Tibial nerve (tissue), 4 donors: ENCODE measurements around the gene ACTL6B. TPM values are rescaled to one million over a fixed set of nuclear protein-coding genes. Genes with fewer than 3 reads are reported as not detected.
A peak's percentile ranks its signal among the peaks of the same experiment; 100 is the strongest.

Experiments used
- DNase-seq, 2 donors: peaks; one replicate each; pipeline ENCODE4 v3.0.0-alpha.2; 2019; ENCODE audit warnings: low spot score in 2 of 2
- H3K27ac ChIP-seq, 4 donors: fragments of 200-600 bp; sonication (generic) in 3 of 4; one replicate each; pipeline ENCODE4 v1.5.1; 2017 to 2019; ENCODE audit warnings: mild to moderate bottlenecking in 1 of 4
- H3K27me3 ChIP-seq, 2 donors: fragments of 200-600 bp; sonication (generic) in 1 of 2; one replicate each; pipeline versions ENCODE4 v1.5.1 to v1.6.0; 2017 to 2019
- H3K36me3 ChIP-seq, 3 donors: fragments of 200-600 bp; sonication (generic); one replicate each; pipeline ENCODE4 v1.5.1; 2018 to 2019
- H3K4me1 ChIP-seq, 4 donors: fragments of 200-600 bp; sonication (generic) in 3 of 4; one replicate each; pipeline ENCODE4 v1.5.1; 2017 to 2019
- H3K4me3 ChIP-seq, 4 donors: fragments of 200-600 bp; sonication (generic) in 3 of 4; one replicate each; pipeline ENCODE4 v1.5.1; 2017 to 2019; ENCODE audit warnings: mild to moderate bottlenecking in 1 of 4, moderate library complexity in 1 of 4
- H3K9me3 ChIP-seq, 4 donors: fragments of 200-600 bp; sonication (generic) in 3 of 4; one replicate each; pipeline ENCODE4 v1.5.1; 2017 to 2019
- EP300 ChIP-seq, 2 donors: sonication (generic); formaldehyde crosslinking; IDR thresholded peaks; one replicate each; pipeline ENCODE4 v1.6.1; 2017; ENCODE audit warnings: antibody characterized with exemption in 2 of 2, mild to moderate bottlenecking in 1 of 2
- POLR2A ChIP-seq, 2 donors: fragments of 450-650 bp; IDR thresholded peaks; one replicate each; pipeline ENCODE4 v1.6.1; 2017; ENCODE audit warnings: antibody characterized with exemption in 2 of 2, mild to moderate bottlenecking in 2 of 2, moderate library complexity in 2 of 2
- WGBS, 2 donors: methylation state at CpG; one replicate each; pipeline ENCODE4 v1.1.5; 2018; 5-methylcytosine and 5-hydroxymethylcytosine counted together
- total RNA-seq, 4 donors: library from RNA; depleted of rRNA; stranded (reverse); fragments of >200 nt; gene quantifications; one replicate each; pipeline ENCODE4 v1.1.0, GENCODE V29; 2016
- TF ChIP-seq, protein P1 (sequence below), 5 experiments: fragments of 200-600 bp in 3 of 5; fragments of 450-650 bp in 2 of 5; sonication (generic) in 3 of 5; IDR thresholded peaks; one replicate each; pipeline ENCODE4 v1.5.1; 2016 to 2019; ENCODE audit warnings: antibody characterized with exemption in 5 of 5, mild to moderate bottlenecking in 3 of 5, moderate library complexity in 2 of 5

The ACTL6B gene
- total RNA-seq, 4 donors from 2014 or later: not detected

DNA sequence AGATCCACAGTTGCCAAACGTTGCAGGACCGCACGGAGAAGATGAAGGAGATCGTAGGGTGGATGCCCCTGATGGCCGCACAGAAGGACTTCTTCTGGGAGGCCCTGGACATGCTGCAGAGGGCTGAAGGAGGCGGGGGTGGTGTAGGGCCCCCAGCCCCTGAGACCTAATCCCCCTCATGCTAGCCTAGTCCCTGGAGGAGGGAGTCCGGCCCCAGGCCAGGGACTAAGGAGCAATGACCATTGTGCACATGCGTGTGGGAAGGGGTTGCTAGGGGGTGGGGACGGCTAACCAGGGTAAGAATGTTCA lies 55.6 kb downstream of the ACTL6B start:
- Histone ChIP-seq H3K4me3 (no peak overlapping the region), H3K27me3 (no peaks in the 10 kb centered on the region), H3K4me1 (peaks cover 0 to 62% (median 8%) of the 10 kb centered on the region in 4 donors), H3K27ac (peak overlapping the region in 1 of 4 donors; percentile 40), H3K36me3 (no peaks in the 10 kb centered on the region), H3K9me3 (no peaks in the 10 kb centered on the region)
- DNase-seq: no peak
- TF ChIP-seq, protein P1, sequence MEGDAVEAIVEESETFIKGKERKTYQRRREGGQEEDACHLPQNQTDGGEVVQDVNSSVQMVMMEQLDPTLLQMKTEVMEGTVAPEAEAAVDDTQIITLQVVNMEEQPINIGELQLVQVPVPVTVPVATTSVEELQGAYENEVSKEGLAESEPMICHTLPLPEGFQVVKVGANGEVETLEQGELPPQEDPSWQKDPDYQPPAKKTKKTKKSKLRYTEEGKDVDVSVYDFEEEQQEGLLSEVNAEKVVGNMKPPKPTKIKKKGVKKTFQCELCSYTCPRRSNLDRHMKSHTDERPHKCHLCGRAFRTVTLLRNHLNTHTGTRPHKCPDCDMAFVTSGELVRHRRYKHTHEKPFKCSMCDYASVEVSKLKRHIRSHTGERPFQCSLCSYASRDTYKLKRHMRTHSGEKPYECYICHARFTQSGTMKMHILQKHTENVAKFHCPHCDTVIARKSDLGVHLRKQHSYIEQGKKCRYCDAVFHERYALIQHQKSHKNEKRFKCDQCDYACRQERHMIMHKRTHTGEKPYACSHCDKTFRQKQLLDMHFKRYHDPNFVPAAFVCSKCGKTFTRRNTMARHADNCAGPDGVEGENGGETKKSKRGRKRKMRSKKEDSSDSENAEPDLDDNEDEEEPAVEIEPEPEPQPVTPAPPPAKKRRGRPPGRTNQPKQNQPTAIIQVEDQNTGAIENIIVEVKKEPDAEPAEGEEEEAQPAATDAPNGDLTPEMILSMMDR (IDR thresholded peaks at IDR 0.05): no peak
- TF ChIP-seq POLR2A (IDR thresholded peaks at IDR 0.05) (no peak), EP300 (IDR thresholded peaks at IDR 0.05) (no peak)
- WGBS, 2 donors: 81 to 86% methylated on average over 8 to 9 of the region's 9 CpGs

DNA sequence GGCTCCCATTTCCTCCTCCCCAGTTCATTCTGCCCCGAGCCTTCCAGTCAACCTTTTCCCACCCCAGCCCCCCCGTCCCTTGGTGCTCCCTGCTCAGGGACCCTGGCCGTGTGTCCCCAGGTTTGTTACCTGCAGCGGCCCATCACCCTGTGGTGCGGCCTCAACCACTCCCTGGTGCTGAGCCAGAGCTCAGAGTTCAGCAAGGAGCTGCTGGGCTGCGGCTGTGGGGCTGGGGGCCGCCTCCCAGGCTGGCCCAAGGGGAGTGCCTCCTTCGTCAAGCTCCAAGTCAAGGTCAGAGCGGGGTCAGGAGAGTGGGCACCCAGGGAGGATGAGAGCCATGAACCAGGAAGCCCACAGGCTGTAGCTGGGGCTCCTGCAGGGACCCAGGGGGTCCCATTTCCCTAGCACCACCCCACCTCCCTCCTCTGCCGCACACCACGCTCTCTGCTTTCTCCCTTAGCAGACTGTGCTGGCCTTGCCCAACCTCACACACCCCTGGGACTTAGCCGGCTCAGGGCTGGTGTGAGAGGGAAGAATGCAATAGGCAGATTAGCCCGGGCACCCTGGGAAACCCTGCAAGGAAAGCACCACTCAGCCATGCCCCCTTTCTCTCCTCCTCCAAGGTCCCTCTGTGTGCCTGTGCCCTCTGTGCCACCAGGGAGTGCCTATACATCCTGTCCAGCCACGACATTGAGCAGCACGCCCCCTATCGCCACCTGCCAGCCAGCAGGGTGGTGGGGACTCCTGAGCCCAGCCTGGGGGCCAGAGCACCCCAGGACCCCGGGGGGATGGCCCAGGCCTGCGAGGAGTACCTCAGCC lies 56.1 kb downstream of the ACTL6B start:
- DNase-seq: peak in 1 of 2 donors; percentile 52
- Histone ChIP-seq H3K9me3 (no peaks in the 10 kb centered on the region), H3K4me3 (no peak overlapping the region), H3K27ac (peak overlapping the region in 2 of 4 donors; percentile 36 to 40), H3K27me3 (no peaks in the 10 kb centered on the region), H3K36me3 (no peaks in the 10 kb centered on the region), H3K4me1 (peaks cover 0 to 56% (median 7%) of the 10 kb centered on the region in 4 donors)
- WGBS, 2 donors: 63 to 66% methylated on average over 15 of the region's 18 CpGs
- TF ChIP-seq, protein P1 (IDR thresholded peaks at IDR 0.05): no peak
- TF ChIP-seq POLR2A (IDR thresholded peaks at IDR 0.05) (no peak), EP300 (IDR thresholded peaks at IDR 0.05) (no peak)

DNA sequence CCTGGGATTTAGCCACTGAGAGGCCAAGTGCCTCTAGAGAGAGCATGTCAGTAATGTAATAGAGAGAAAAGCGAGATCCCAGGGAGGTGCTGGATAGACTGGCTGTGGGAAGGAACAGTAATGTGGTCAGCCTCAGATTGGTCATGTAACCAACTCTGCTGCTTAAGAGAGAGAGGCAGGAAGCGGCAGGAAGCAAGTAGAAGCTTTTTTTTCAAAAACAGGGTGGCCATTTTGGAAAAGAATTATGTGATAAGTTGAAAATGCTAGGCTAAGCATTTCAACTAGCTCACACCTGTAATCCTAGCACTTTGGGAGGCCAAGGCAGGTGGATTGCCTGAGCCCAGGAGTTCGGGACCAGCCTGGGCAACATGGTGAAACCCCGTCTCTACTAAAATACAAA lies 57.8 kb downstream of the ACTL6B start:
- Histone ChIP-seq H3K4me1 (peaks cover 0 to 39% (median 4%) of the 10 kb centered on the region in 4 donors), H3K4me3 (no peak overlapping the region), H3K27me3 (no peaks in the 10 kb centered on the region), H3K36me3 (no peaks in the 10 kb centered on the region), H3K27ac (no peak overlapping the region), H3K9me3 (no peaks in the 10 kb centered on the region)
- 78 to 86% methylated on average over 4 of the region's 4 CpGs for WGBS, 2 donors
- DNase-seq: no peak
- TF ChIP-seq EP300 (IDR thresholded peaks at IDR 0.05): no peak
- no peak for TF ChIP-seq POLR2A (IDR thresholded peaks at IDR 0.05)
- TF ChIP-seq, protein P1 (IDR thresholded peaks at IDR 0.05): no peak

DNA sequence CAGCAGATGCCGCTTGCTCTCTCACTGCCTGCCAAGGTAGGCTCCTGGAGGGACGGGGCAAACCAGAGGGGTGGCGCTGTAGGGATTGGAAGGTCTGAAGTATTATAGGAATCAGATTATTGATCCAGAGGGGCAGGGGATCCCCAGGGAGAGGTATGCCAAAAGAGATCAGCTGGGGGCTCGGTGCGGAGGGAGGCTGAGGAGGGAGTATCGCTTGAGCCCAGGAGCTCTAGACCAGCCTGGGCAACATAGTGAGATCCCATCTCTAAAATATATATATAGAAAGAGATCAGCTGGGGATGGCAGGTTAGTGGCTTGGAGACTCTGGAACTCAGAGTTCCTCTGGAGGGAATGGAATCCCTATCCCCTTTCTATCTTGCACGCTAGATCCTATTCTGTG lies 61.1 kb downstream of the ACTL6B start:
- no peak overlapping the region for H3K27ac ChIP-seq
- peaks cover 0 to 13% (median 0%) of the 10 kb centered on the region in 4 donors for H3K4me1 ChIP-seq
- WGBS, 2 donors: 94% methylated on average over 7 of the region's 7 CpGs
- no peaks in the 10 kb centered on the region for H3K36me3 ChIP-seq
- H3K27me3 ChIP-seq: no peaks in the 10 kb centered on the region
- H3K9me3 ChIP-seq: no peaks in the 10 kb centered on the region
- no peak overlapping the region for H3K4me3 ChIP-seq
- TF ChIP-seq, protein P1 (IDR thresholded peaks at IDR 0.05): no peak
- TF ChIP-seq EP300 (IDR thresholded peaks at IDR 0.05) (no peak), POLR2A (IDR thresholded peaks at IDR 0.05) (no peak)
- DNase-seq: no peak

Other genes with a start within 250 kb of the ACTL6B start
- gene ZCWPW1, start 227.7 kb downstream of the ACTL6B start, total RNA-seq: 1 to 10 TPM; 3.6 to 7.3 (median 4.9) TPM
- gene MEPCE, start 226.6 kb downstream of the ACTL6B start, total RNA-seq: 10 to 100 TPM; 39.5 to 50.2 (median 46.6) TPM
- gene PPP1R35, start 220.0 kb downstream of the ACTL6B start, total RNA-seq: 10 to 100 TPM; 44.3 to 85.8 (median 53.3) TPM
- gene SPACDR, start 192.2 kb downstream of the ACTL6B start, total RNA-seq: 1 to 10 TPM in 3 of 4 donors, not detected in 1; 1.5 to 2.1 (median 1.8) TPM
- 100 to 1,000 TPM; 154 to 224 (median 188) TPM for gene TSC22D4, start 177.2 kb downstream of the ACTL6B start, total RNA-seq
- gene NYAP1, start 172.5 kb downstream of the ACTL6B start, total RNA-seq: 10 to 100 TPM in 3 of 4 donors, 1 to 10 TPM in 1; 8.8 to 21.3 (median 11.4) TPM
- gene AGFG2, start 117.2 kb downstream of the ACTL6B start, total RNA-seq: 10 to 100 TPM; 17.1 to 54.6 (median 35.0) TPM
- gene SAP25, start 82.5 kb downstream of the ACTL6B start, total RNA-seq: 1 to 10 TPM; 2.4 to 8.4 (median 4.6) TPM
- gene LRCH4, start 70.3 kb downstream of the ACTL6B start, total RNA-seq: 100 to 1,000 TPM; 135 to 174 (median 170) TPM
- 1 to 10 TPM in 1 of 4 donors, under 1 TPM in 2, not detected in 1; 0.30 to 2.2 (median 0.84) TPM for gene FBXO24, start 70.1 kb downstream of the ACTL6B start, total RNA-seq
- gene PCOLCE, start 54.1 kb downstream of the ACTL6B start, total RNA-seq: 100 to 1,000 TPM in 3 of 4 donors, 10 to 100 TPM in 1; 55.9 to 155 (median 125) TPM
- gene MOSPD3, start 43.9 kb downstream of the ACTL6B start, total RNA-seq: 10 to 100 TPM in 3 of 4 donors, 1 to 10 TPM in 1; 9.4 to 31.2 (median 24.3) TPM
- 1 to 10 TPM in 1 of 4 donors, not detected in 3; 2.1 TPM for gene TFR2, start 14.9 kb downstream of the ACTL6B start, total RNA-seq
- 100 to 1,000 TPM; 185 to 290 (median 248) TPM for gene GNB2, start 17.3 kb upstream of the ACTL6B start, total RNA-seq
- gene GIGYF1, start 37.8 kb upstream of the ACTL6B start, total RNA-seq: 10 to 100 TPM; 50.9 to 98.1 (median 64.7) TPM
- gene POP7, start 49.7 kb upstream of the ACTL6B start, total RNA-seq: 10 to 100 TPM; 23.1 to 50.7 (median 35.6) TPM
- under 1 TPM in 2 of 4 donors, not detected in 2; 0.30 to 0.59 TPM for gene EPO, start 64.0 kb upstream of the ACTL6B start, total RNA-seq
- gene ZAN, start 77.1 kb upstream of the ACTL6B start, total RNA-seq: not detected
- 10 to 100 TPM; 15.5 to 37.5 (median 25.9) TPM for gene EPHB4, start 171.1 kb upstream of the ACTL6B start, total RNA-seq
- gene SLC12A9, start 196.3 kb upstream of the ACTL6B start, total RNA-seq: 10 to 100 TPM; 11.8 to 36.8 (median 32.1) TPM
- gene TRIP6, start 210.9 kb upstream of the ACTL6B start, total RNA-seq: 100 to 1,000 TPM in 1 of 4 donors, 10 to 100 TPM in 3; 63.9 to 119 (median 80.8) TPM
- 100 to 1,000 TPM in 1 of 4 donors, 10 to 100 TPM in 3; 72.6 to 124 (median 88.6) TPM for gene SRRT, start 218.7 kb upstream of the ACTL6B start, total RNA-seq
- 10 to 100 TPM in 1 of 4 donors, 1 to 10 TPM in 3; 2.8 to 13.3 (median 5.0) TPM for gene UFSP1, start 233.3 kb upstream of the ACTL6B start, total RNA-seq
- gene ACHE, start 239.4 kb upstream of the ACTL6B start, total RNA-seq: 1 to 10 TPM in 1 of 4 donors, not detected in 3; 3.0 TPM